Body of pancreas (tissue), 4 donors: Measurements from ENCODE around the gene RAB11FIP3. TPM values are rescaled to one million over a fixed set of nuclear protein-coding genes. Genes with fewer than 3 reads are reported as not detected.

Experiments
- ATAC-seq: fragments of 150-250 bp; one replicate; pipeline ENCODE4 v1.9.1; 2016
- DNase-seq, 4 donors: peaks; one replicate each; pipeline ENCODE4 v3.0.0-alpha.2; 2019
- H3K27ac ChIP-seq, 4 donors: fragments of 200-600 bp; sonication (generic); 1 replicate in 3 of 4; 2 replicates in 1 of 4; pipeline versions ENCODE4 v1.5.1 to v1.6.1; 2016 to 2019; ENCODE audit warnings: mild to moderate bottlenecking in 1 of 4, mixed read lengths in 1 of 4, moderate library complexity in 1 of 4
- H3K27me3 ChIP-seq, 2 donors: fragments of 200-600 bp; sonication (generic); one replicate each; pipeline ENCODE4 v1.6.0; 2016; ENCODE audit warnings: mild to moderate bottlenecking in 1 of 2
- H3K36me3 ChIP-seq, 2 donors: fragments of 200-600 bp; sonication (generic); replicated peaks in 1 of 2; 2 replicates each; pipeline ENCODE4 v1.5.1; 2016; ENCODE audit warnings: low read depth in 2 of 2; ENCODE audit not compliant: insufficient read depth in 1 of 2
- H3K4me1 ChIP-seq: fragments of 200-600 bp; sonication (generic); one replicate; pipeline ENCODE4 v1.6.0; 2016
- H3K4me3 ChIP-seq, 2 donors: fragments of 200-600 bp; sonication (generic); 1 replicate in 1 of 2; 2 replicates in 1 of 2; pipeline ENCODE4 v1.5.1; 2016 to 2019
- H3K9me3 ChIP-seq, 3 donors: fragments of 200-600 bp; sonication (generic); 1 replicate in 2 of 3; 2 replicates in 1 of 3; pipeline ENCODE4 v1.5.1; 2016
- CTCF ChIP-seq, 7 experiments: fragments of 450-650 bp in 4 of 7; fragments of 200-600 bp in 3 of 7; sonication (generic) in 3 of 7; IDR thresholded peaks; one replicate each; pipeline ENCODE4 v1.5.1; 2016 to 2019; ENCODE audit warnings: antibody characterized with exemption in 7 of 7
- POLR2A ChIP-seq, 3 donors: fragments of 450-650 bp; IDR thresholded peaks; one replicate each; pipeline ENCODE4 v1.6.1; 2016; ENCODE audit warnings: antibody characterized with exemption in 3 of 3, mild to moderate bottlenecking in 2 of 3
- WGBS, 2 donors: methylation state at CpG; one replicate each; pipeline ENCODE4 v1.1.5; 2017; 5-methylcytosine and 5-hydroxymethylcytosine counted together
- intact Hi-C: fragments of 100-400 bp; cut with DNase I; formaldehyde crosslinking; loops from one replicate; pipeline ENCODE4 v1.15.1; 2023
- microRNA-seq, 2 donors: library from miRNA; unstranded; fragments of <30 nt; microRNA quantifications; one replicate each; pipeline ENCODE4, GENCODE V29; 2016; ENCODE audit warnings: borderline number of aligned reads in 2 of 2, borderline replicate concordance in 2 of 2
- small RNA-seq: library from RNA; depleted of rRNA; stranded (forward); fragments of <200 nt; gene quantifications from one replicate; pipeline ENCODE3, GENCODE V24; 2016
- total RNA-seq, 2 donors: library from RNA; depleted of rRNA; stranded (reverse); fragments of >200 nt; gene quantifications; one replicate each; pipeline ENCODE4 v1.1.0, GENCODE V29; 2016

RAB11FIP3 gene
- total RNA-seq, 2 donors from 2014 or later, result 50.1 to 122 TPM

GRCh38 chr16:569445-570254 lies 144.2 kb downstream of the RAB11FIP3 start, which contains the start of gene PIGQ:
Gene PIGQ (plus strand): TSS chr16:569968. CDS start chr16:574075, 4,107 bp downstream.
- ATAC-seq (peak; percentile 87), DNase-seq (peak; percentile 65 to 76 (median 70))
- intact Hi-C loops, result no loop called here

More at GRCh38 chr16:569445-570254, 144.2 kb downstream of the RAB11FIP3 start, which contains the start of gene PIGQ:
- H3K36me3 ChIP-seq, result peaks cover 0 to 6% of the 10 kb centered on the region in 2 donors
- no peak for TF ChIP-seq CTCF (IDR thresholded peaks at IDR 0.05)
- no peak for TF ChIP-seq POLR2A (IDR thresholded peaks at IDR 0.05)
- peaks cover 34% of the 10 kb centered on the region for H3K4me1 ChIP-seq
- H3K9me3 ChIP-seq, result no peaks in the 10 kb centered on the region
- H3K4me3 ChIP-seq, result peak within 1 kb of the TSS; percentile 66 to 96
- H3K27ac ChIP-seq, result peak within 1 kb of the TSS in 3 of 4 donors; percentile 3 to 85 (median 77)
- 3 to 4% methylated on average over 11 to 34 of the region's 87 CpGs for WGBS, 2 donors
- no peaks in the 10 kb centered on the region for H3K27me3 ChIP-seq

Small RNAs within 50 kb of the gene (microRNA-seq; reads per million reads assigned to microRNA genes)
- gene MIR3176 (1.4 to 1.8 reads per million in 2 donors), gene MIR5587 (0 reads per million in 2 donors)

Small RNAs within 50 kb of the gene (small RNA-seq; reads per million reads assigned to genes)
- gene MIR3176 (not detected), gene MIR5587 (not detected), gene RF00019 (not detected), gene Z98883.1 (not detected)

Other genes starting within 250 kb of the RAB11FIP3 start
- gene HBA1, start 249.0 kb upstream of the RAB11FIP3 start, total RNA-seq, result not detected
- not detected for gene HBQ1, start 245.2 kb upstream of the RAB11FIP3 start, total RNA-seq
- 100 to 1,000 TPM; 106 to 162 TPM for gene LUC7L, start 196.2 kb upstream of the RAB11FIP3 start, total RNA-seq
- 10 to 100 TPM; 44.2 to 50.8 TPM for gene FAM234A, start 190.8 kb upstream of the RAB11FIP3 start, total RNA-seq
- 10 to 100 TPM; 15.6 to 95.9 TPM for gene RGS11, start 149.7 kb upstream of the RAB11FIP3 start, total RNA-seq
- gene ARHGDIG, start 145.1 kb upstream of the RAB11FIP3 start, total RNA-seq, result 100 to 1,000 TPM; 102 to 140 TPM
- 1,000 to 10,000 TPM in 1 of 2 donors, 100 to 1,000 TPM in 1; 517 to 2,271 TPM for gene PDIA2, start 142.5 kb upstream of the RAB11FIP3 start, total RNA-seq
- 10 to 100 TPM; 14.8 TPM for gene AXIN1, start 72.9 kb upstream of the RAB11FIP3 start, total RNA-seq
- gene MRPL28, start 55.1 kb upstream of the RAB11FIP3 start, total RNA-seq, result 10 to 100 TPM; 22.1 to 31.0 TPM
- gene PGAP6, start 43.7 kb upstream of the RAB11FIP3 start, total RNA-seq, result 100 to 1,000 TPM in 1 of 2 donors, 10 to 100 TPM in 1; 83.8 to 113 TPM
- 10 to 100 TPM; 20.2 to 33.0 TPM for gene NME4, start 28.4 kb upstream of the RAB11FIP3 start, total RNA-seq
- 10 to 100 TPM; 38.9 to 41.2 TPM for gene DECR2, start 23.8 kb upstream of the RAB11FIP3 start, total RNA-seq
- 100 to 1,000 TPM in 1 of 2 donors, 10 to 100 TPM in 1; 48.0 to 104 TPM for gene CAPN15, start 102.1 kb downstream of the RAB11FIP3 start, total RNA-seq
- gene PRR35, start 134.7 kb downstream of the RAB11FIP3 start, total RNA-seq, result not detected
- gene NHLRC4, start 141.4 kb downstream of the RAB11FIP3 start, total RNA-seq, result under 1 TPM in 1 of 2 donors, not detected in 1; 0.52 TPM
- 10 to 100 TPM; 76.5 to 83.1 TPM for gene PIGQ, start 144.3 kb downstream of the RAB11FIP3 start, total RNA-seq
- 10 to 100 TPM; 37.2 to 41.0 TPM for gene RAB40C, start 164.4 kb downstream of the RAB11FIP3 start, total RNA-seq
- gene WFIKKN1, start 205.3 kb downstream of the RAB11FIP3 start, total RNA-seq, result 1 to 10 TPM; 3.9 to 5.6 TPM
- 100 to 1,000 TPM in 1 of 2 donors, 10 to 100 TPM in 1; 76.8 to 115 TPM for gene METTL26, start 210.7 kb downstream of the RAB11FIP3 start, total RNA-seq
- 10 to 100 TPM; 41.2 to 47.5 TPM for gene MCRIP2, start 216.2 kb downstream of the RAB11FIP3 start, total RNA-seq
- gene WDR90, start 223.7 kb downstream of the RAB11FIP3 start, total RNA-seq, result 100 to 1,000 TPM in 1 of 2 donors, 10 to 100 TPM in 1; 15.8 to 111 TPM
- gene RHOT2, start 242.5 kb downstream of the RAB11FIP3 start, total RNA-seq, result 10 to 100 TPM; 65.6 to 89.0 TPM